ENCODE measurements around the gene LRRC46. TPM values are rescaled to one million over a fixed set of nuclear protein-coding genes. Genes with fewer than 3 reads are reported as not detected.

LRRC46 gene
- total RNA-seq, 1 experiment from 2014 or later = 0.39 TPM

DNA sequence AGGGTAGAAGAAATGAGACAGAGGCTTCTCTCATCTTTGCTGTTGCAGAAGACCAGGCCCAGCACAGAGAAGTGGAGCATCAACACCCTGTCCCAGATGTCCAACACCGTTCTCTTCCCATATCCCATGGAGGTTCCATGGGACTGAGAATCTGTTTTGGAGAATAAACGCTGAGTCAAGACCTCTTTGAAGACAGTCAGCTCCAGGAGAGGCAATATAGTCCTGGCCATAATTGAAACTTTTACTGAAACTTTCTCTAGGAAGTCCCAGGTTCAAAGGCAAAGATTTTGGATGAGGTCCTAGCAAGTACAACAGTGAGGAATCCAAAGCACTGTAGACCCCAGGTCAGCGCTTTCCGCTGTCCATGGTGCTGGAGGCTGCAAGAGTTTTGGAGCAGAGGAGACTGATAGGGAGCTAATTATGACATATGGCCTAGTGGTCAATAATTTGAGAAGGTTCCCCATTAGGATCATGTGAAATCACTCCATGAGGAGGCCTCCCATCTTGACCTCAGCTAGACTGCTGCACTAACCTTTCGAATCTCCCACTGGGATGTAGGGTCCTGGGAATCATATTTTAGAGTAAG lies 45.8 kb upstream of the LRRC46 start (continued):
- TF ChIP-seq, protein P1, sequence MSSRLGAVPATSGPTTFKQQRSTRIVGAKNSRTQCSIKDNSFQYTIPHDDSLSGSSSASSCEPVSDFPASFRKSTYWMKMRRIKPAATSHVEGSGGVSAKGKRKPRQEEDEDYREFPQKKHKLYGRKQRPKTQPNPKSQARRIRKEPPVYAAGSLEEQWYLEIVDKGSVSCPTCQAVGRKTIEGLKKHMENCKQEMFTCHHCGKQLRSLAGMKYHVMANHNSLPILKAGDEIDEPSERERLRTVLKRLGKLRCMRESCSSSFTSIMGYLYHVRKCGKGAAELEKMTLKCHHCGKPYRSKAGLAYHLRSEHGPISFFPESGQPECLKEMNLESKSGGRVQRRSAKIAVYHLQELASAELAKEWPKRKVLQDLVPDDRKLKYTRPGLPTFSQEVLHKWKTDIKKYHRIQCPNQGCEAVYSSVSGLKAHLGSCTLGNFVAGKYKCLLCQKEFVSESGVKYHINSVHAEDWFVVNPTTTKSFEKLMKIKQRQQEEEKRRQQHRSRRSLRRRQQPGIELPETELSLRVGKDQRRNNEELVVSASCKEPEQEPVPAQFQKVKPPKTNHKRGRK (CRISPR knock-in tag; IDR thresholded peaks at IDR 0.05; ENCODE audit: borderline replicate concordance) = 0 out of 2 replicates have a peak, but pooled peaks have one; percentile 24
- peak; percentile 83; the same call in 1 of the 2 replicates for TF ChIP-seq ZNF219 (CRISPR knock-in tag; IDR thresholded peaks at IDR 0.05; ENCODE audit: borderline replicate concordance)
- no peak for TF ChIP-seq ESRRA (CRISPR knock-in tag; IDR thresholded peaks at IDR 0.05; ENCODE audit: borderline replicate concordance)
- TF ChIP-seq TCF7 (CRISPR knock-in tag; IDR thresholded peaks at IDR 0.05; ENCODE audit: low read depth) = no peak
- peak; percentile 55; the same call in 1 of the 2 replicates for TF ChIP-seq CREM (CRISPR knock-in tag; IDR thresholded peaks at IDR 0.05)
- no peak for TF ChIP-seq ZNF396 (CRISPR knock-in tag; IDR thresholded peaks at IDR 0.05; ENCODE audit: borderline replicate concordance)
- 0 out of 2 replicates have a peak, but pooled peaks have one; percentile 36 for TF ChIP-seq MLX (CRISPR knock-in tag; IDR thresholded peaks at IDR 0.05)
- TF ChIP-seq MAX (CRISPR knock-in tag; IDR thresholded peaks at IDR 0.05) = peak; percentile 64; the same call in 1 of the 2 replicates
- peak; percentile 56; the same call in 1 of the 2 replicates for TF ChIP-seq NR2C2 (CRISPR knock-in tag; IDR thresholded peaks at IDR 0.05)
- TF ChIP-seq ATF1 (CRISPR knock-in tag; IDR thresholded peaks at IDR 0.05) = 0 out of 2 replicates have a peak, but pooled peaks have one; percentile 55
- no peak for TF ChIP-seq JAZF1 (CRISPR knock-in tag; IDR thresholded peaks at IDR 0.05)
- no peak for TF ChIP-seq SOX15 (CRISPR knock-in tag; IDR thresholded peaks at IDR 0.05)
- TF ChIP-seq, protein P2, sequence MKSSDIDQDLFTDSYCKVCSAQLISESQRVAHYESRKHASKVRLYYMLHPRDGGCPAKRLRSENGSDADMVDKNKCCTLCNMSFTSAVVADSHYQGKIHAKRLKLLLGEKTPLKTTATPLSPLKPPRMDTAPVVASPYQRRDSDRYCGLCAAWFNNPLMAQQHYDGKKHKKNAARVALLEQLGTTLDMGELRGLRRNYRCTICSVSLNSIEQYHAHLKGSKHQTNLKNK (CRISPR knock-in tag; IDR thresholded peaks at IDR 0.05) = no peak
- TF ChIP-seq, protein P3, sequence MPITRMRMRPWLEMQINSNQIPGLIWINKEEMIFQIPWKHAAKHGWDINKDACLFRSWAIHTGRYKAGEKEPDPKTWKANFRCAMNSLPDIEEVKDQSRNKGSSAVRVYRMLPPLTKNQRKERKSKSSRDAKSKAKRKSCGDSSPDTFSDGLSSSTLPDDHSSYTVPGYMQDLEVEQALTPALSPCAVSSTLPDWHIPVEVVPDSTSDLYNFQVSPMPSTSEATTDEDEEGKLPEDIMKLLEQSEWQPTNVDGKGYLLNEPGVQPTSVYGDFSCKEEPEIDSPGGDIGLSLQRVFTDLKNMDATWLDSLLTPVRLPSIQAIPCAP (CRISPR knock-in tag; IDR thresholded peaks at IDR 0.05) = 0 out of 2 replicates have a peak, but pooled peaks have one; percentile 26
- TF ChIP-seq ZNF317 (CRISPR knock-in tag; IDR thresholded peaks at IDR 0.05; ENCODE audit: borderline replicate concordance, low read depth) = peak; percentile 22; the same call in 1 of the 2 replicates
- TF ChIP-seq ATF2 (CRISPR knock-in tag; IDR thresholded peaks at IDR 0.05; ENCODE audit: borderline replicate concordance, low read depth) = peak; percentile 56; the same call in 1 of the 2 replicates
- TF ChIP-seq, protein P4, sequence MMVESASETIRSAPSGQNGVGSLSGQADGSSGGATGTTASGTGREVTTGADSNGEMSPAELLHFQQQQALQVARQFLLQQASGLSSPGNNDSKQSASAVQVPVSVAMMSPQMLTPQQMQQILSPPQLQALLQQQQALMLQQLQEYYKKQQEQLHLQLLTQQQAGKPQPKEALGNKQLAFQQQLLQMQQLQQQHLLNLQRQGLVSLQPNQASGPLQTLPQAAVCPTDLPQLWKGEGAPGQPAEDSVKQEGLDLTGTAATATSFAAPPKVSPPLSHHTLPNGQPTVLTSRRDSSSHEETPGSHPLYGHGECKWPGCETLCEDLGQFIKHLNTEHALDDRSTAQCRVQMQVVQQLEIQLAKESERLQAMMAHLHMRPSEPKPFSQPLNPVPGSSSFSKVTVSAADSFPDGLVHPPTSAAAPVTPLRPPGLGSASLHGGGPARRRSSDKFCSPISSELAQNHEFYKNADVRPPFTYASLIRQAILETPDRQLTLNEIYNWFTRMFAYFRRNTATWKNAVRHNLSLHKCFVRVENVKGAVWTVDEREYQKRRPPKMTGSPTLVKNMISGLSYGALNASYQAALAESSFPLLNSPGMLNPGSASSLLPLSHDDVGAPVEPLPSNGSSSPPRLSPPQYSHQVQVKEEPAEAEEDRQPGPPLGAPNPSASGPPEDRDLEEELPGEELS (CRISPR knock-in tag; IDR thresholded peaks at IDR 0.05) = peak; percentile 78
- TF ChIP-seq JUN (CRISPR knock-in tag; IDR thresholded peaks at IDR 0.05) = peak; percentile 76; the same call in 1 of the 2 replicates
- TF ChIP-seq NFYB (CRISPR knock-in tag; conservative IDR thresholded peaks at IDR 0.05; ENCODE audit: low read depth) = no peak
- peak; percentile 70; the same call in 1 of the 2 replicates for TF ChIP-seq ZNF281 (CRISPR knock-in tag; IDR thresholded peaks at IDR 0.05)
- no peak for TF ChIP-seq FOXP1 (CRISPR knock-in tag; IDR thresholded peaks at IDR 0.05; ENCODE audit: borderline replicate concordance)
- TF ChIP-seq ZNF423 (CRISPR knock-in tag; IDR thresholded peaks at IDR 0.05) = no peak
